ENCODE results near the gene UCHL3. TPM values are rescaled to one million over a fixed set of nuclear protein-coding genes. Genes with fewer than 3 reads are reported as not detected.
"Not testable (repeated sequence)": the region's sequence is repeated elsewhere in the genome, so short reads cannot be mapped to it uniquely, and the experiment has no call there.

Gene UCHL3
- total and polyA plus RNA-seq, 2 of the 4 experiments (the other 2 are of a cell fraction), result 63.8 to 68.3 TPM

GRCh38 chr13:75544681-75545330 is 4.8 kb upstream of the UCHL3 start:
- Histone ChIP-seq H3K18ac (ENCODE audit: low read depth, low read length) (no peak overlapping the region; the same call in 1 of the 2 replicates), H3K4me3 (ENCODE audit: insufficient read depth, low read depth, low read length) (no peak overlapping the region), H3K4me1 (ENCODE audit: control insufficient read depth, insufficient read depth, low read length) (peaks cover 3% of the 10 kb centered on the region; the same call in 1 of the 2 replicates), H4K8ac (ENCODE audit: low read depth in 2 of 2, low read length in 2 of 2) (peak overlapping the region in 1 of 2 experiments; percentile 65; a peak in 2 of 4 replicates), H3K9me3 (ENCODE audit: control insufficient read depth, insufficient read depth, low read length) (no peaks in the 10 kb centered on the region), H3K4ac (ENCODE audit: low read depth, low read length) (no peak overlapping the region), H2AK5ac (ENCODE audit: low read depth, low read length) (no peak overlapping the region), H2BK5ac (ENCODE audit: low read depth, low read length, poor library complexity, severe bottlenecking) (no peak overlapping the region), H3K9ac (ENCODE audit: low read depth, low read length) (no peak overlapping the region), H4K5ac (ENCODE audit: low read depth, low read length) (no peak overlapping the region), H4K91ac (ENCODE audit: insufficient read depth, low read depth, low read length) (no peak overlapping the region), H3K14ac (replicated peaks; ENCODE audit: low read depth, low read length) (no peak overlapping the region), H2AFZ (replicated peaks; ENCODE audit: low read length, poor library complexity) (no peak overlapping the region), H2AK9ac (replicated peaks; ENCODE audit: low read depth, low read length, poor library complexity) (no peak overlapping the region), H3K79me1 (ENCODE audit: low read depth in 1 of 2, low read length in 2 of 2) (peaks cover under 1 to 6% of the 10 kb centered on the region in 2 experiments; a peak in 2 of 4 replicates), H2BK20ac (ENCODE audit: low read depth, low read length) (no peak overlapping the region), H3K27ac (ENCODE audit: insufficient read depth, low read length) (peak overlapping the region; percentile 60; the same call in 1 of the 2 replicates), H3K9me1 (ENCODE audit: insufficient read depth, low read length) (peaks cover 3% of the 10 kb centered on the region; the same call in 1 of the 2 replicates), H3K27me3 (ENCODE audit: control insufficient read depth, insufficient read depth, low read length) (no peaks in the 10 kb centered on the region), H3K4me2 (ENCODE audit: low read depth, low read length) (no peak overlapping the region), H3K36me3 (ENCODE audit: control insufficient read depth, insufficient read depth, low read length) (no peaks in the 10 kb centered on the region), H4K20me1 (ENCODE audit: insufficient read depth, low read length) (no peaks in the 10 kb centered on the region), H3K56ac (ENCODE audit: extremely low read depth, insufficient read depth, low read length) (no peak overlapping the region), H2BK120ac (ENCODE audit: low read depth, low read length) (no peak overlapping the region), H2BK15ac (ENCODE audit: low read depth, low read length) (no peak overlapping the region), H3K23ac (ENCODE audit: low read depth, low read length) (no peak overlapping the region)
- 40% methylated on average over 1 of the region's 10 CpGs; no CpG with 5 or more reads in 1 of the 2 experiments for WGBS, 2 experiments (ENCODE audit: extremely low coverage in 2 of 2, insufficient read length in 1 of 2)
- in situ Hi-C loops (cut with MboI; ENCODE audit: low sequenced_read_pairs), result loop anchor here (5.0 to 10.0 kb wide), 2 partner anchors 63 to 170 kb away; partner anchors contain the start of gene TBC1D4
- ChIA-PET POLR2A (ENCODE audit: unreplicated experiment) (no interaction called here), CTCF (interaction anchor here (0.6 kb wide), 1 partner anchor 123 kb away, joined by 3 read pairs; no protein-coding TSS in a partner anchor)
- intact Hi-C loops (cut with micrococcal nuclease), result loop anchor here (5.0 kb wide), 1 partner anchor 1248 kb away; no protein-coding TSS in a partner anchor
- DNase-seq (peak; percentile 90), ATAC-seq (ENCODE audit: low read depth) (peak; percentile 5; the same call in 1 of the 2 replicates)
- dilution Hi-C loops (cut with HindIII; ENCODE audit: low sequenced_read_pairs, unreplicated experiment), result no loop called here
- BruUV-seq (replicated peaks), result no TSS peak
- TF ChIP-seq CEBPB (IDR thresholded peaks at IDR 0.05; ENCODE audit: low read depth, low read length), result peak; percentile 90
- TF ChIP-seq BHLHE40 (IDR thresholded peaks at IDR 0.05; ENCODE audit: low read depth, low read length), result peak; percentile 69
- TF ChIP-seq NFE2L2 (IDR thresholded peaks at IDR 0.05; ENCODE audit: low read depth, low read length), result no peak
- TF ChIP-seq RCOR1 (IDR thresholded peaks at IDR 0.05; ENCODE audit: insufficient replicate concordance, low read length), result no peak

DNA sequence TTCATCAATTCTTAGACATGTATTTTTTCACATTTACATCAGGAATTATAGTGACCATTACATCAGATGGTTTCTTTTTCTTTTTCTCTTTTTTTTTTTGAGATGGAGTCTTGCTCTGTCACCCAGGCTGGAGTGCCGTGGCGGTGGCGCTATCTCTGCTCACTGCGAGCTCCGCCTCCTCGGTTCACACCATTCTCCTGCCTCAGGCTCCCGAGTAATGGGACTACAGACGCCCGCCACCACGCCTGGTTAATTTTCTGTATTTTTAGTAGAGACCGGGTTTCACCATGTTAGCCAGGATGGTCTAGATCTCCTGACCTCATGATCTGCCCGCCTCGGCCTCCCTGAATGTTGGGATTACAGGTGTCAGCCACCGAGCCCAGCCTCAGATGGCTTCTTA is 4.2 kb upstream of the UCHL3 start:
- H3K9me1 ChIP-seq (ENCODE audit: insufficient read depth, low read length); H3K4ac ChIP-seq (ENCODE audit: low read depth, low read length); H4K5ac ChIP-seq (ENCODE audit: low read depth, low read length); H3K36me3 ChIP-seq (ENCODE audit: control insufficient read depth, insufficient read depth, low read length); ATAC-seq (ENCODE audit: low read depth); H2AFZ ChIP-seq (replicated peaks; ENCODE audit: low read length, poor library complexity); H3K56ac ChIP-seq (ENCODE audit: extremely low read depth, insufficient read depth, low read length); H2BK15ac ChIP-seq (ENCODE audit: low read depth, low read length); POLR2A ChIA-PET (ENCODE audit: unreplicated experiment); H3K18ac ChIP-seq (ENCODE audit: low read depth, low read length); H4K20me1 ChIP-seq (ENCODE audit: insufficient read depth, low read length); H3K23ac ChIP-seq (ENCODE audit: low read depth, low read length); H3K4me2 ChIP-seq (ENCODE audit: low read depth, low read length); DNase-seq; H3K4me3 ChIP-seq (ENCODE audit: insufficient read depth, low read depth, low read length); H3K9ac ChIP-seq (ENCODE audit: low read depth, low read length); H3K4me1 ChIP-seq (ENCODE audit: control insufficient read depth, insufficient read depth, low read length); BruUV-seq (replicated peaks); H2BK120ac ChIP-seq (ENCODE audit: low read depth, low read length); H4K91ac ChIP-seq (ENCODE audit: insufficient read depth, low read depth, low read length); H3K14ac ChIP-seq (replicated peaks; ENCODE audit: low read depth, low read length); H2AK5ac ChIP-seq (ENCODE audit: low read depth, low read length); H2BK5ac ChIP-seq (ENCODE audit: low read depth, low read length, poor library complexity, severe bottlenecking); H2AK9ac ChIP-seq (replicated peaks; ENCODE audit: low read depth, low read length, poor library complexity); H3K27me3 ChIP-seq (ENCODE audit: control insufficient read depth, insufficient read depth, low read length); H3K9me3 ChIP-seq (ENCODE audit: control insufficient read depth, insufficient read depth, low read length); dilution Hi-C loops (cut with HindIII; ENCODE audit: low sequenced_read_pairs, unreplicated experiment); H2BK20ac ChIP-seq (ENCODE audit: low read depth, low read length): not testable (repeated sequence)
- H3K27ac ChIP-seq (ENCODE audit: insufficient read depth, low read length), result peak overlapping the region; percentile 60; the same call in 1 of the 2 replicates
- peaks cover 5 to 12% of the 10 kb centered on the region in 2 experiments; a peak in 2 of 4 replicates for H3K79me1 ChIP-seq (ENCODE audit: low read depth in 1 of 2, low read length in 2 of 2)
- in situ Hi-C loops (cut with MboI; ENCODE audit: low sequenced_read_pairs), result loop anchor here (5.0 to 10.0 kb wide), 2 partner anchors 63 to 171 kb away; partner anchors contain the start of gene TBC1D4
- peak overlapping the region in 1 of 2 experiments; percentile 65; a peak in 1 of 4 replicates for H4K8ac ChIP-seq (ENCODE audit: low read depth in 2 of 2, low read length in 2 of 2)
- intact Hi-C loops (cut with micrococcal nuclease), result loop anchor here (5.0 kb wide), 1 partner anchor 1248 kb away; no protein-coding TSS in a partner anchor
- WGBS, 2 experiments (ENCODE audit: extremely low coverage in 2 of 2, insufficient read length in 1 of 2), result no CpG with 5 or more reads among the region's 14 CpGs
- CTCF ChIA-PET, result interaction anchor here (0.6 kb wide), 1 partner anchor 123 kb away, joined by 3 read pairs; no protein-coding TSS in a partner anchor
